HepG2 (cell line): ENCODE results near the gene STEAP3. TPM values are rescaled to one million over a fixed set of nuclear protein-coding genes. Genes with fewer than 3 reads are reported as not detected.
A peak's percentile ranks its signal among the peaks of the same experiment; 100 is the strongest.

Source experiments
- EZH2 ChIP-seq: conservative IDR thresholded peaks from 2 replicates; pipeline ENCODE4 v1.6.1; 2012; ENCODE audit warnings: mild to moderate bottlenecking, low read depth, low read length, moderate library complexity
- HOXA7 ChIP-seq: sonication (generic); formaldehyde crosslinking; IDR thresholded peaks from 2 replicates; pipeline ENCODE4 v1.8.1; 2022; ENCODE audit warnings: mild to moderate bottlenecking, missing genetic modification reagents, moderate library complexity
- IKZF1 ChIP-seq: fragments of 450-650 bp; IDR thresholded peaks from 2 replicates; pipeline ENCODE4 v1.7.1; 2016
- IRX3 ChIP-seq: sonication (generic); formaldehyde crosslinking; IDR thresholded peaks from 2 replicates; pipeline ENCODE4 v1.8.1; 2023; ENCODE audit warnings: mild to moderate bottlenecking, low read depth, missing genetic modification reagents, borderline replicate concordance
- KAT8 ChIP-seq: IDR thresholded peaks from 2 replicates; pipeline ENCODE4 v1.6.1; 2016; ENCODE audit warnings: missing genetic modification reagents, missing compliant biosample characterization
- KDM1A ChIP-seq: IDR thresholded peaks from 2 replicates; pipeline ENCODE4 v1.6.1; 2016; ENCODE audit warnings: missing compliant biosample characterization
- KDM6A ChIP-seq: IDR thresholded peaks from 2 replicates; pipeline ENCODE4 v1.6.1; 2016; ENCODE audit warnings: low read depth
- MLLT10 ChIP-seq: sonication (generic); formaldehyde crosslinking; IDR thresholded peaks from 2 replicates; pipeline ENCODE4 v1.4.0; 2020; ENCODE audit warnings: missing genetic modification reagents
- NPAS2 ChIP-seq: sonication (generic); formaldehyde crosslinking; IDR thresholded peaks from 2 replicates; pipeline ENCODE4 v1.8.0; 2022; ENCODE audit warnings: mild to moderate bottlenecking, missing genetic modification reagents, borderline replicate concordance
- POLR2A ChIP-seq, 2 experiments: IDR thresholded peaks; 2 replicates each; pipeline ENCODE4 v1.6.1; 2011; ENCODE audit warnings: low read depth in 2 of 2, low read length in 2 of 2, mild to moderate bottlenecking in 1 of 2, moderate library complexity in 1 of 2; ENCODE audit not compliant: insufficient read depth in 1 of 2
- POLR2AphosphoS2 ChIP-seq: IDR thresholded peaks from 2 replicates; pipeline ENCODE4 v1.6.1; 2011; ENCODE audit warnings: low read depth, low read length, improper control_type of control experiment
- RBFOX2 ChIP-seq: fragments of 200-400 bp; formaldehyde crosslinking; IDR thresholded peaks from 2 replicates; pipeline ENCODE4 v1.6.1; 2017; ENCODE audit warnings: low read depth, mild to moderate bottlenecking, low read length
- SOX5 ChIP-seq: IDR thresholded peaks from 2 replicates; pipeline ENCODE4 v1.6.1; 2016; ENCODE audit warnings: borderline replicate concordance
- SP2 ChIP-seq: sonication (generic); formaldehyde crosslinking; IDR thresholded peaks from 2 replicates; pipeline ENCODE4 v1.5.1; 2020; ENCODE audit warnings: mild to moderate bottlenecking, missing genetic modification reagents
- SRSF9 ChIP-seq: fragments of 200-400 bp; formaldehyde crosslinking; IDR thresholded peaks from 2 replicates; pipeline ENCODE4 v1.6.1; 2018; ENCODE audit warnings: borderline replicate concordance, mild to moderate bottlenecking, low read depth, low read length; ENCODE audit not compliant: insufficient read depth, poor library complexity, severe bottlenecking
- TOE1 ChIP-seq: sonication (generic); formaldehyde crosslinking; IDR thresholded peaks from 2 replicates; pipeline ENCODE4 v1.4.0; 2020; ENCODE audit warnings: mild to moderate bottlenecking, missing genetic modification reagents
- YEATS2 ChIP-seq: sonication (generic); formaldehyde crosslinking; IDR thresholded peaks from 2 replicates; pipeline ENCODE4 v1.4.0; 2020; ENCODE audit warnings: missing genetic modification reagents, borderline replicate concordance
- ZFP37 ChIP-seq: sonication (generic); formaldehyde crosslinking; IDR thresholded peaks from 2 replicates; pipeline ENCODE4 v1.4.0; 2020; ENCODE audit warnings: missing genetic modification reagents, borderline replicate concordance
- ZKSCAN8 ChIP-seq: IDR thresholded peaks from 2 replicates; pipeline ENCODE4 v1.6.1; 2016; ENCODE audit warnings: borderline replicate concordance, missing genetic modification reagents, missing compliant biosample characterization
- ZNF124 ChIP-seq: sonication (generic); formaldehyde crosslinking; IDR thresholded peaks from 2 replicates; pipeline ENCODE4 v1.4.0; 2020; ENCODE audit warnings: missing genetic modification reagents
- ZNF335 ChIP-seq: sonication (generic); formaldehyde crosslinking; IDR thresholded peaks from 2 replicates; pipeline ENCODE4 v1.4.0; 2020; ENCODE audit warnings: missing genetic modification reagents
- ZNF343 ChIP-seq: sonication (generic); formaldehyde crosslinking; IDR thresholded peaks from 2 replicates; pipeline ENCODE4 v1.4.0; 2020; ENCODE audit warnings: mild to moderate bottlenecking, missing genetic modification reagents
- ZNF451 ChIP-seq: sonication (generic); formaldehyde crosslinking; IDR thresholded peaks from 2 replicates; pipeline ENCODE4 v1.5.0; 2020; ENCODE audit warnings: mild to moderate bottlenecking, missing genetic modification reagents
- ZNF567 ChIP-seq: sonication (generic); formaldehyde crosslinking; IDR thresholded peaks from 2 replicates; pipeline ENCODE4 v1.8.1; 2023; ENCODE audit warnings: mild to moderate bottlenecking, missing genetic modification reagents, borderline replicate concordance
- ZNF652 ChIP-seq: IDR thresholded peaks from 2 replicates; pipeline ENCODE4 v1.6.1; 2016; ENCODE audit warnings: low read depth, borderline replicate concordance
- ZNF746 ChIP-seq: sonication (generic); formaldehyde crosslinking; IDR thresholded peaks from 2 replicates; pipeline ENCODE4 v1.8.0; 2022; ENCODE audit warnings: mild to moderate bottlenecking, missing genetic modification reagents
- polyA plus RNA-seq, 8 experiments: library from polyadenylated mRNA; depleted of rRNA in 3 of 8; stranded (reverse) in 7 of 8; unstranded in 1 of 8; fragments of >200 nt; fragmentation: Illumina TruSeq in 4 of 8; extraction: Trizol in 4 of 8; gene quantifications; 2 replicates each; pipeline versions ENCODE4 v1.2.1 to v1.2.3, GENCODE V29; 2011 to 2016; ENCODE audit warnings: low read depth in 4 of 8, missing spikeins in 1 of 8, mixed read lengths in 1 of 8; ENCODE audit not compliant: insufficient read depth in 1 of 8
- total RNA-seq, 5 experiments: library from RNA; depleted of rRNA; stranded (reverse); fragments of >200 nt; fragmentation: Illumina TruSeq; extraction: Trizol; gene quantifications; 2 replicates each; pipeline ENCODE4 v1.2.3, GENCODE V29; 2016; ENCODE audit warnings: low read depth in 1 of 5
- TF ChIP-seq, protein P1 (sequence below): sonication (generic); formaldehyde crosslinking; IDR thresholded peaks from 2 replicates; pipeline ENCODE4 v1.4.0; 2020; ENCODE audit warnings: missing genetic modification reagents

Gene STEAP3
- total and polyA plus RNA-seq, 2 of the 13 experiments (the other 11 are each of a cell fraction or from before 2014, with no cell fraction given), result 7.3 to 21.1 TPM

DNA sequence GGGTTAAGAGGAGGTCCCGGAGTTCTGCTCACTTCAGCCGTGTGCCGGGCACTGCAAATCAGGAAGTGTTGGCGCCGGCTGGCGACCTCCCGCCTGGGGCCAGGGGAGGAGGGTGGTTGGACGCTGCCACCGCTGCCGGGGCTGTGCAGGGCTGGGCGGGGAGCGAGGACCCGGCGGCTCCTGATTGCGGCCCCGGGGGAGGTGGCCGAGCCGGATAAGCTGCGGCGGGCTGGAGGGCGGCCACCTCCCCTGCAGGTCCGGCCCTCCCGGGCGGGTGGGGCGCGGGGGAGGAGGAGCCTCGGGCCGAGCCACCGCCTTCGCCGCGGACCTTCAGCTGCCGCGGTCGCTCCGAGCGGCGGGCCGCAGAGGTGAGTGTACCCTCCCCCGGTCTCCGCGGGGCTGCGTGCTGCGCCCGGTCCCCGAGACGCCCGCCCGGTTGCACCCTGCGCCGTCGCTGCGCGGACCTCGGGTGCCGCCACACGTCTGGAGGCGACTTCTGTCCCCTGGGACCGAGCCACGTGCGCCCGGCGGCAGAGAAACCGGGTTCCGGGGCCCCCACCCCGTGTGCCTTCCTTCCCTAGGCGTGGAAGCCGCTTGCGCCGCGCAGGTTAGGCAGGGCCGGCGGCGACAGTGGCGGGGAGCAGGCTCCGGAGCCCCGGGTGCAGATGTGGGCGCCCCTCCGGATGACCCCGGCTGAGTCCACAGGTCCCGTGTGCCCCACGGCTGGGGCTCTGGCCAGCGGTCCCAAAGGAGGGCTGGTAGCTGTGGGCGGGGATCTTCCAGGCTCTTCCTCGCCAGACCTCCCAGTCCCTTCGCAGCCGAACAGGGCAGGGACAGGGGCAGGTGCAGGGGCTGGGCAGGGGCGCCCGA, at the start of gene STEAP3 (continued):
- TF ChIP-seq, protein P1, sequence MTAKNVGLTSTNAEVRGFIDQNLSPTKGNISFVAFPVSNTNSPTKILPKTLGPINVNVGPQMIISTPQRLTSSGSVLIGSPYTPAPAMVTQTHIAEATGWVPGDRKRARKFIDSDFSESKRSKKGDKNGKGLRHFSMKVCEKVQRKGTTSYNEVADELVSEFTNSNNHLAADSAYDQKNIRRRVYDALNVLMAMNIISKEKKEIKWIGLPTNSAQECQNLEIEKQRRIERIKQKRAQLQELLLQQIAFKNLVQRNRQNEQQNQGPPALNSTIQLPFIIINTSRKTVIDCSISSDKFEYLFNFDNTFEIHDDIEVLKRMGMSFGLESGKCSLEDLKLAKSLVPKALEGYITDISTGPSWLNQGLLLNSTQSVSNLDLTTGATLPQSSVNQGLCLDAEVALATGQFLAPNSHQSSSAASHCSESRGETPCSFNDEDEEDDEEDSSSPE (CRISPR knock-in tag), result peak; percentile 32; the same call in 1 of the 2 replicates
- TF ChIP-seq SRSF9, result no peak
- 0 out of 2 replicates have a peak, but pooled peaks have one; percentile 25 for TF ChIP-seq YEATS2
- 0 out of 2 replicates have a peak, but pooled peaks have one; percentile 37 for TF ChIP-seq ZNF567
- TF ChIP-seq ZNF652, result no peak
- TF ChIP-seq SP2 (CRISPR knock-in tag), result no peak
- TF ChIP-seq ZNF124 (CRISPR knock-in tag), result no peak; the same call in none of the 2 replicates
- no peak for TF ChIP-seq MLLT10 (CRISPR knock-in tag)
- TF ChIP-seq TOE1 (CRISPR knock-in tag), result no peak
- TF ChIP-seq POLR2A (IDR thresholded peaks at IDR 0.05; ENCODE audit: insufficient read depth in 1 of 2, low read depth in 2 of 2, low read length in 2 of 2), result peak; percentile 79 to 83
- no peak for TF ChIP-seq POLR2AphosphoS2
- TF ChIP-seq KDM6A (CRISPR knock-in tag), result no peak
- TF ChIP-seq ZNF451 (CRISPR knock-in tag), result peak; percentile 51; the same call in 1 of the 2 replicates
- no peak for TF ChIP-seq EZH2
- TF ChIP-seq NPAS2 (CRISPR knock-in tag), result no peak
- TF ChIP-seq SOX5 (CRISPR knock-in tag), result no peak
- TF ChIP-seq RBFOX2, result peak; percentile 73
- TF ChIP-seq KDM1A (CRISPR knock-in tag), result no peak
- no peak for TF ChIP-seq KAT8 (CRISPR knock-in tag)
- peak; percentile 94 for TF ChIP-seq ZNF343 (CRISPR knock-in tag)
- TF ChIP-seq IKZF1, result no peak
- TF ChIP-seq ZKSCAN8, result no peak
- TF ChIP-seq IRX3 (CRISPR knock-in tag), result peak; percentile 66; the same call in 1 of the 2 replicates
- TF ChIP-seq ZFP37 (CRISPR knock-in tag), result no peak
- no peak for TF ChIP-seq ZNF746 (CRISPR knock-in tag)
- TF ChIP-seq HOXA7 (CRISPR knock-in tag), result no peak
- no peak for TF ChIP-seq ZNF335 (CRISPR knock-in tag)
